Measurements from ENCODE around the gene KIF26A. TPM values are rescaled to one million over a fixed set of nuclear protein-coding genes. Genes with fewer than 3 reads are reported as not detected.

The KIF26A gene
- total and polyA plus RNA-seq, 2 of the 4 experiments (the other 2 are of a cell fraction), result not detected

DNA sequence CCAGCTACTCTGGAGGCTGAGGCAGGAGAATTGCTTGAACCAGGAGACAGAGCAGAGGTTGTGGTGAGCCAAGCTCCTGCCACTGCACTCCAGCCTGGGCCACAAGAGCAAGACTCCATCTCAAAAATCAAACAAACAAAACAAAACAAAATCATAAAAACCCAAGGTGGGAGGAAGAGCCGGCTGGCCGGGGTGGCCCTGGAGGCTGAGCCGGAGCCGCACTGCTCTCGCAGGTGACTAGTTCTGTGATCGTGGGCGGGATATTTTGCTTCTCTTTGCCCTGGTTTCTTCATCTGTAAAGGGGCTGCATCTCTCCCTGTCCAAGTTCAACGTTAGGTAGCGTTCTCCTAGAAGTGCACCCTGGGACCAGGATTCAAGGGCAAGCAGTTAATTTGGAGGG, 73.4 kb downstream of the KIF26A start:
- Histone ChIP-seq H3K79me1 (ENCODE audit: low read depth in 1 of 2, low read length in 2 of 2) (no peaks in the 10 kb centered on the region), H2AK5ac (ENCODE audit: low read depth, low read length) (no peak overlapping the region), H3K36me3 (ENCODE audit: control insufficient read depth, insufficient read depth, low read length) (no peaks in the 10 kb centered on the region), H3K56ac (ENCODE audit: extremely low read depth, insufficient read depth, low read length) (no peak overlapping the region), H2AFZ (replicated peaks; ENCODE audit: low read length, poor library complexity) (no peak overlapping the region), H3K4me2 (ENCODE audit: low read depth, low read length) (no peak overlapping the region), H4K8ac (ENCODE audit: low read depth in 2 of 2, low read length in 2 of 2) (no peak overlapping the region), H2BK20ac (ENCODE audit: low read depth, low read length) (no peak overlapping the region), H4K91ac (ENCODE audit: insufficient read depth, low read depth, low read length) (no peak overlapping the region), H3K23ac (ENCODE audit: low read depth, low read length) (no peak overlapping the region), H3K9ac (ENCODE audit: low read depth, low read length) (no peak overlapping the region), H4K5ac (ENCODE audit: low read depth, low read length) (no peak overlapping the region), H3K18ac (ENCODE audit: low read depth, low read length) (no peak overlapping the region), H3K27ac (ENCODE audit: insufficient read depth, low read length) (no peak overlapping the region), H3K9me1 (ENCODE audit: insufficient read depth, low read length) (no peaks in the 10 kb centered on the region), H3K4me1 (ENCODE audit: control insufficient read depth, insufficient read depth, low read length) (no peaks in the 10 kb centered on the region), H2BK120ac (ENCODE audit: low read depth, low read length) (no peak overlapping the region), H3K27me3 (ENCODE audit: control insufficient read depth, insufficient read depth, low read length) (no peaks in the 10 kb centered on the region), H4K20me1 (ENCODE audit: insufficient read depth, low read length) (no peaks in the 10 kb centered on the region), H3K9me3 (ENCODE audit: control insufficient read depth, insufficient read depth, low read length) (peaks cover 57% of the 10 kb centered on the region), H2AK9ac (replicated peaks; ENCODE audit: low read depth, low read length, poor library complexity) (no peak overlapping the region), H3K4me3 (ENCODE audit: insufficient read depth, low read depth, low read length) (no peak overlapping the region), H3K4ac (ENCODE audit: low read depth, low read length) (no peak overlapping the region), H2BK15ac (ENCODE audit: low read depth, low read length) (no peak overlapping the region), H2BK5ac (ENCODE audit: low read depth, low read length, poor library complexity, severe bottlenecking) (no peak overlapping the region), H3K14ac (replicated peaks; ENCODE audit: low read depth, low read length) (no peak overlapping the region)
- no peak for ATAC-seq (ENCODE audit: low read depth)
- DNase-seq, result no peak
- ChIA-PET POLR2A (ENCODE audit: unreplicated experiment) (no interaction called here), CTCF (no interaction called here)
- in situ Hi-C loops (cut with MboI; ENCODE audit: low sequenced_read_pairs), result no loop called here
- TF ChIP-seq CEBPB (IDR thresholded peaks at IDR 0.05; ENCODE audit: low read depth, low read length) (no peak), RFX5 (IDR thresholded peaks at IDR 0.05; ENCODE audit: low read depth, low read length) (no peak), NFE2L2 (IDR thresholded peaks at IDR 0.05; ENCODE audit: low read depth, low read length) (no peak), MAFK (IDR thresholded peaks at IDR 0.05; ENCODE audit: low read depth, low read length) (no peak), MAZ (IDR thresholded peaks at IDR 0.05; ENCODE audit: borderline replicate concordance, low read depth, low read length) (no peak), FOS (IDR thresholded peaks at IDR 0.05; ENCODE audit: low read depth, low read length) (no peak), RCOR1 (IDR thresholded peaks at IDR 0.05; ENCODE audit: insufficient replicate concordance, low read length) (no peak), BHLHE40 (IDR thresholded peaks at IDR 0.05; ENCODE audit: low read depth, low read length) (no peak)
- TF ChIP-seq, protein P1, sequence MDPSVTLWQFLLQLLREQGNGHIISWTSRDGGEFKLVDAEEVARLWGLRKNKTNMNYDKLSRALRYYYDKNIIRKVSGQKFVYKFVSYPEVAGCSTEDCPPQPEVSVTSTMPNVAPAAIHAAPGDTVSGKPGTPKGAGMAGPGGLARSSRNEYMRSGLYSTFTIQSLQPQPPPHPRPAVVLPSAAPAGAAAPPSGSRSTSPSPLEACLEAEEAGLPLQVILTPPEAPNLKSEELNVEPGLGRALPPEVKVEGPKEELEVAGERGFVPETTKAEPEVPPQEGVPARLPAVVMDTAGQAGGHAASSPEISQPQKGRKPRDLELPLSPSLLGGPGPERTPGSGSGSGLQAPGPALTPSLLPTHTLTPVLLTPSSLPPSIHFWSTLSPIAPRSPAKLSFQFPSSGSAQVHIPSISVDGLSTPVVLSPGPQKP (IDR thresholded peaks at IDR 0.05; ENCODE audit: borderline replicate concordance, low read depth, low read length), result no peak
- intact Hi-C loops (cut with micrococcal nuclease), result no loop called here
- WGBS, 2 experiments (ENCODE audit: extremely low coverage in 2 of 2, insufficient read length in 1 of 2), result 77% methylated on average over 5 of the region's 9 CpGs; no CpG with 5 or more reads in 1 of the 2 experiments
- dilution Hi-C loops (cut with HindIII; ENCODE audit: low sequenced_read_pairs, unreplicated experiment), result no loop called here
- no TSS peak for BruUV-seq (replicated peaks)

All from IMR-90 (cell line).